SK-N-SH (cell line): ENCODE measurements around the gene LIMS2.

Experiments used
- EZH2phosphoT487 ChIP-seq: fragments of 200-600 bp; sonication (generic); IDR thresholded peaks from 2 replicates; pipeline ENCODE4 v1.6.1; 2017; ENCODE audit warnings: low read depth, mixed run types, mild to moderate bottlenecking, antibody characterized with exemption, moderate library complexity, borderline replicate concordance
- MAX ChIP-seq: IDR thresholded peaks from 2 replicates; pipeline ENCODE4 v1.4.0; 2012; ENCODE audit warnings: low read depth
- MEF2A ChIP-seq: IDR thresholded peaks from 2 replicates; pipeline ENCODE4 v1.4.0; 2012; ENCODE audit warnings: low read depth, borderline replicate concordance
- PBX3 ChIP-seq: IDR thresholded peaks from 2 replicates; pipeline ENCODE4; 2012
- RAD21 ChIP-seq: IDR thresholded peaks from 2 replicates; pipeline ENCODE4 v1.6.1; 2012; ENCODE audit warnings: mild to moderate bottlenecking, low read length
- TF ChIP-seq, protein P1 (sequence below): fragments of 200-600 bp; sonication (generic); IDR thresholded peaks from 2 replicates; pipeline ENCODE4 v1.6.1; 2017; ENCODE audit warnings: antibody characterized with exemption, mild to moderate bottlenecking, moderate library complexity
- TF ChIP-seq, protein P2 (sequence below): IDR thresholded peaks from 2 replicates; pipeline ENCODE4 v1.6.1; 2012; ENCODE audit warnings: mild to moderate bottlenecking, low read depth, low read length, moderate library complexity

GRCh38 chr2:127640082-127641072, 35.0 kb downstream of the LIMS2 start:
- TF ChIP-seq MAX (no peak), PBX3 (no peak), EZH2phosphoT487 (no peak), RAD21 (peak; percentile 22; the same call in 1 of the 2 replicates), MEF2A (no peak)
- TF ChIP-seq, protein P1, sequence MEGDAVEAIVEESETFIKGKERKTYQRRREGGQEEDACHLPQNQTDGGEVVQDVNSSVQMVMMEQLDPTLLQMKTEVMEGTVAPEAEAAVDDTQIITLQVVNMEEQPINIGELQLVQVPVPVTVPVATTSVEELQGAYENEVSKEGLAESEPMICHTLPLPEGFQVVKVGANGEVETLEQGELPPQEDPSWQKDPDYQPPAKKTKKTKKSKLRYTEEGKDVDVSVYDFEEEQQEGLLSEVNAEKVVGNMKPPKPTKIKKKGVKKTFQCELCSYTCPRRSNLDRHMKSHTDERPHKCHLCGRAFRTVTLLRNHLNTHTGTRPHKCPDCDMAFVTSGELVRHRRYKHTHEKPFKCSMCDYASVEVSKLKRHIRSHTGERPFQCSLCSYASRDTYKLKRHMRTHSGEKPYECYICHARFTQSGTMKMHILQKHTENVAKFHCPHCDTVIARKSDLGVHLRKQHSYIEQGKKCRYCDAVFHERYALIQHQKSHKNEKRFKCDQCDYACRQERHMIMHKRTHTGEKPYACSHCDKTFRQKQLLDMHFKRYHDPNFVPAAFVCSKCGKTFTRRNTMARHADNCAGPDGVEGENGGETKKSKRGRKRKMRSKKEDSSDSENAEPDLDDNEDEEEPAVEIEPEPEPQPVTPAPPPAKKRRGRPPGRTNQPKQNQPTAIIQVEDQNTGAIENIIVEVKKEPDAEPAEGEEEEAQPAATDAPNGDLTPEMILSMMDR = peak; percentile 38
- TF ChIP-seq, protein P2, sequence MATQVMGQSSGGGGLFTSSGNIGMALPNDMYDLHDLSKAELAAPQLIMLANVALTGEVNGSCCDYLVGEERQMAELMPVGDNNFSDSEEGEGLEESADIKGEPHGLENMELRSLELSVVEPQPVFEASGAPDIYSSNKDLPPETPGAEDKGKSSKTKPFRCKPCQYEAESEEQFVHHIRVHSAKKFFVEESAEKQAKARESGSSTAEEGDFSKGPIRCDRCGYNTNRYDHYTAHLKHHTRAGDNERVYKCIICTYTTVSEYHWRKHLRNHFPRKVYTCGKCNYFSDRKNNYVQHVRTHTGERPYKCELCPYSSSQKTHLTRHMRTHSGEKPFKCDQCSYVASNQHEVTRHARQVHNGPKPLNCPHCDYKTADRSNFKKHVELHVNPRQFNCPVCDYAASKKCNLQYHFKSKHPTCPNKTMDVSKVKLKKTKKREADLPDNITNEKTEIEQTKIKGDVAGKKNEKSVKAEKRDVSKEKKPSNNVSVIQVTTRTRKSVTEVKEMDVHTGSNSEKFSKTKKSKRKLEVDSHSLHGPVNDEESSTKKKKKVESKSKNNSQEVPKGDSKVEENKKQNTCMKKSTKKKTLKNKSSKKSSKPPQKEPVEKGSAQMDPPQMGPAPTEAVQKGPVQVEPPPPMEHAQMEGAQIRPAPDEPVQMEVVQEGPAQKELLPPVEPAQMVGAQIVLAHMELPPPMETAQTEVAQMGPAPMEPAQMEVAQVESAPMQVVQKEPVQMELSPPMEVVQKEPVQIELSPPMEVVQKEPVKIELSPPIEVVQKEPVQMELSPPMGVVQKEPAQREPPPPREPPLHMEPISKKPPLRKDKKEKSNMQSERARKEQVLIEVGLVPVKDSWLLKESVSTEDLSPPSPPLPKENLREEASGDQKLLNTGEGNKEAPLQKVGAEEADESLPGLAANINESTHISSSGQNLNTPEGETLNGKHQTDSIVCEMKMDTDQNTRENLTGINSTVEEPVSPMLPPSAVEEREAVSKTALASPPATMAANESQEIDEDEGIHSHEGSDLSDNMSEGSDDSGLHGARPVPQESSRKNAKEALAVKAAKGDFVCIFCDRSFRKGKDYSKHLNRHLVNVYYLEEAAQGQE = no peak
